HG02678 (cell line): Measurements from ENCODE around the gene SOX10.
"Not testable (repeated sequence)": the region's sequence is repeated elsewhere in the genome, so short reads cannot be mapped to it uniquely, and the experiment has no call there.

ENCODE experiments used
- ATAC-seq: cut with Tn5 transposase; IDR thresholded peaks from one replicate; pipeline ENCODE4 v1.9.1; 2021; ENCODE audit warnings: mild to moderate bottlenecking, moderate library complexity; ENCODE audit not compliant: unreplicated experiment

The SOX10 gene

GRCh38 chr22:37986371-37986770 is 2.0 kb upstream of the SOX10 start:
- ATAC-seq, result no peak

- ATAC-seq, result no peak
Observed at GRCh38 chr22:37985751-37986281, 1.5 kb upstream of the SOX10 start.

GRCh38 chr22:37985050-37985585 is 763 bp upstream of the SOX10 start:
- ATAC-seq, result no peak

- ATAC-seq, result no peak
Observed at GRCh38 chr22:37982938-37983859, 1.2 kb downstream of the SOX10 start.

- ATAC-seq, result no peak
Observed at GRCh38 chr22:37982151-37982785, 2.1 kb downstream of the SOX10 start.

GRCh38 chr22:37981282-37982011 is 2.9 kb downstream of the SOX10 start:
- no peak for ATAC-seq

GRCh38 chr22:37979782-37980181 is 4.6 kb downstream of the SOX10 start:
- no peak for ATAC-seq

- no peak for ATAC-seq
Observed at GRCh38 chr22:37976547-37976946, 7.8 kb downstream of the SOX10 start.

- not testable (repeated sequence) for ATAC-seq
Observed at GRCh38 chr22:37976022-37976421, 8.3 kb downstream of the SOX10 start.

GRCh38 chr22:37975153-37975552 is 9.2 kb downstream of the SOX10 start:
- no peak for ATAC-seq

- no peak for ATAC-seq
Observed at GRCh38 chr22:37973271-37974170, 10.8 kb downstream of the SOX10 start.

GRCh38 chr22:37972527-37972926 is 11.8 kb downstream of the SOX10 start:
- ATAC-seq, result no peak

GRCh38 chr22:37971475-37972434 is 12.6 kb downstream of the SOX10 start:
- ATAC-seq, result no peak

- no peak for ATAC-seq
Observed at GRCh38 chr22:37970864-37971263, 13.5 kb downstream of the SOX10 start.

- ATAC-seq, result no peak
Observed at GRCh38 chr22:37968452-37969251, 15.7 kb downstream of the SOX10 start.

- ATAC-seq, result no peak
Observed at GRCh38 chr22:37967637-37968451, 16.5 kb downstream of the SOX10 start.

GRCh38 chr22:37967147-37967546 is 17.2 kb downstream of the SOX10 start:
- no peak for ATAC-seq
